ENCODE data around the gene BAIAP2L1. TPM values are rescaled to one million over a fixed set of nuclear protein-coding genes. Genes with fewer than 3 reads are reported as not detected.

The BAIAP2L1 gene
- total RNA-seq, 6 experiments from 2014 or later = 9.1 to 29.5 (median 25.2) TPM

GRCh38 chr7:98284335-98285036 is 116.4 kb downstream of the BAIAP2L1 start:
- H3K27me3 ChIP-seq = no peaks in the 10 kb centered on the region
- H3K4me1 ChIP-seq = peaks cover 0 to 57% (median 18%) of the 10 kb centered on the region in 4 donors
- TF ChIP-seq CTCF (IDR thresholded peaks at IDR 0.05) (no peak), POLR2A (IDR thresholded peaks at IDR 0.05) (peak; percentile 73)
- 33% methylated on average over 4 of the region's 20 CpGs for WGBS (ENCODE audit: insufficient coverage, low coverage, low lambda C conversion rate, missing lambda C conversion rate)
- H3K36me3 ChIP-seq = peaks cover 0 to 5% (median 0%) of the 10 kb centered on the region in 4 donors
- intact Hi-C loops (cut with DNase I) = no loop called here
- DNase-seq (peak; percentile 79 to 88 (median 83)), ATAC-seq (peak; percentile 24 to 49 (median 38))
- peak overlapping the region; percentile 95 to 98 (median 98) for H3K27ac ChIP-seq
- no peaks in the 10 kb centered on the region for H3K9me3 ChIP-seq
- H3K4me3 ChIP-seq = peak overlapping the region; percentile 63 to 90 (median 82)

- peak in 1 of 3 donors; percentile 38 for DNase-seq
Observed at GRCh38 chr7:98283887-98284222, 117.0 kb downstream of the BAIAP2L1 start.

GRCh38 chr7:98283127-98283886 is 117.6 kb downstream of the BAIAP2L1 start:
- H3K27ac ChIP-seq = peak overlapping the region; percentile 95 to 98 (median 98)

More at GRCh38 chr7:98283887-98284222, 117.0 kb downstream of the BAIAP2L1 start:
- no peaks in the 10 kb centered on the region for H3K9me3 ChIP-seq
- peak overlapping the region; percentile 95 to 98 (median 98) for H3K27ac ChIP-seq
- WGBS (ENCODE audit: insufficient coverage, low coverage, low lambda C conversion rate, missing lambda C conversion rate) = 40% methylated on average over 2 of the region's 8 CpGs
- peaks cover 0 to 5% (median 0%) of the 10 kb centered on the region in 4 donors for H3K36me3 ChIP-seq
- ATAC-seq = no peak
- TF ChIP-seq CTCF (IDR thresholded peaks at IDR 0.05) (no peak), POLR2A (IDR thresholded peaks at IDR 0.05) (no peak)
- H3K27me3 ChIP-seq = no peaks in the 10 kb centered on the region
- peak overlapping the region; percentile 63 to 90 (median 82) for H3K4me3 ChIP-seq
- H3K4me1 ChIP-seq = peaks cover 0 to 60% (median 18%) of the 10 kb centered on the region in 4 donors
- intact Hi-C loops (cut with DNase I) = no loop called here

GRCh38 chr7:98282703-98283102 is 118.2 kb downstream of the BAIAP2L1 start:
- intact Hi-C loops (cut with DNase I) = no loop called here

More at GRCh38 chr7:98283127-98283886, 117.6 kb downstream of the BAIAP2L1 start:
- DNase-seq = peak; percentile 57 to 74 (median 68)
- Histone ChIP-seq H3K9me3 (no peaks in the 10 kb centered on the region), H3K27me3 (no peaks in the 10 kb centered on the region), H3K4me1 (peaks cover 0 to 66% (median 18%) of the 10 kb centered on the region in 4 donors), H3K4me3 (peak overlapping the region; percentile 63 to 90 (median 82)), H3K36me3 (peaks cover 0 to 2% (median 0%) of the 10 kb centered on the region in 4 donors)
- 0% methylated on average over 3 of the region's 19 CpGs for WGBS (ENCODE audit: insufficient coverage, low coverage, low lambda C conversion rate, missing lambda C conversion rate)
- TF ChIP-seq POLR2A (IDR thresholded peaks at IDR 0.05) = peak; percentile 65
- no peak for TF ChIP-seq CTCF (IDR thresholded peaks at IDR 0.05)
- intact Hi-C loops (cut with DNase I) = no loop called here
- peak in 3 of 4 donors; percentile 0 to 5 (median 3) for ATAC-seq

More at GRCh38 chr7:98282703-98283102, 118.2 kb downstream of the BAIAP2L1 start:
- H3K9me3 ChIP-seq = no peaks in the 10 kb centered on the region
- H3K27me3 ChIP-seq = no peaks in the 10 kb centered on the region
- TF ChIP-seq POLR2A (IDR thresholded peaks at IDR 0.05) (no peak), CTCF (IDR thresholded peaks at IDR 0.05) (no peak)
- H3K36me3 ChIP-seq = no peaks in the 10 kb centered on the region
- peak overlapping the region; percentile 95 to 98 (median 98) for H3K27ac ChIP-seq
- H3K4me3 ChIP-seq = peak overlapping the region; percentile 63 to 90 (median 82)
- DNase-seq (no peak), ATAC-seq (no peak)
- 9% methylated on average over 12 of the region's 16 CpGs for WGBS (ENCODE audit: insufficient coverage, low coverage, low lambda C conversion rate, missing lambda C conversion rate)
- peaks cover 0 to 63% (median 18%) of the 10 kb centered on the region in 4 donors for H3K4me1 ChIP-seq

Data from right lobe of liver (tissue), 6 donors.